Prostate gland (tissue), 2 donors: Measurements from ENCODE around the gene POLE.

Experiments used
- POLR2AphosphoS5 ChIP-seq: sonication (generic); formaldehyde crosslinking; IDR thresholded peaks from one replicate; pipeline ENCODE4 v1.6.1; 2017; ENCODE audit warnings: antibody characterized with exemption
- TF ChIP-seq, protein P1 (sequence below), 4 experiments: fragments of 200-600 bp in 2 of 4; fragments of 450-650 bp in 2 of 4; sonication (generic) in 2 of 4; IDR thresholded peaks; 1 replicate in 3 of 4; 2 replicates in 1 of 4; pipeline ENCODE4 v1.5.1; 2016 to 2019; ENCODE audit warnings: antibody characterized with exemption in 4 of 4, mild to moderate bottlenecking in 2 of 4, moderate library complexity in 2 of 4

GRCh38 chr12:132625731-132626430, 61.3 kb downstream of the POLE start:
- TF ChIP-seq POLR2AphosphoS5: no peak
- TF ChIP-seq, protein P1, sequence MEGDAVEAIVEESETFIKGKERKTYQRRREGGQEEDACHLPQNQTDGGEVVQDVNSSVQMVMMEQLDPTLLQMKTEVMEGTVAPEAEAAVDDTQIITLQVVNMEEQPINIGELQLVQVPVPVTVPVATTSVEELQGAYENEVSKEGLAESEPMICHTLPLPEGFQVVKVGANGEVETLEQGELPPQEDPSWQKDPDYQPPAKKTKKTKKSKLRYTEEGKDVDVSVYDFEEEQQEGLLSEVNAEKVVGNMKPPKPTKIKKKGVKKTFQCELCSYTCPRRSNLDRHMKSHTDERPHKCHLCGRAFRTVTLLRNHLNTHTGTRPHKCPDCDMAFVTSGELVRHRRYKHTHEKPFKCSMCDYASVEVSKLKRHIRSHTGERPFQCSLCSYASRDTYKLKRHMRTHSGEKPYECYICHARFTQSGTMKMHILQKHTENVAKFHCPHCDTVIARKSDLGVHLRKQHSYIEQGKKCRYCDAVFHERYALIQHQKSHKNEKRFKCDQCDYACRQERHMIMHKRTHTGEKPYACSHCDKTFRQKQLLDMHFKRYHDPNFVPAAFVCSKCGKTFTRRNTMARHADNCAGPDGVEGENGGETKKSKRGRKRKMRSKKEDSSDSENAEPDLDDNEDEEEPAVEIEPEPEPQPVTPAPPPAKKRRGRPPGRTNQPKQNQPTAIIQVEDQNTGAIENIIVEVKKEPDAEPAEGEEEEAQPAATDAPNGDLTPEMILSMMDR (IDR thresholded peaks at IDR 0.05): no peak
